Measurements from ENCODE around the gene ATP13A3. TPM values are rescaled to one million over a fixed set of nuclear protein-coding genes. Genes with fewer than 3 reads are reported as not detected.
A peak's percentile ranks its signal among the peaks of the same experiment; 100 is the strongest.

ATP13A3 gene
- polyA plus RNA-seq, 1 donor from 2014 or later = 4.2 TPM

GRCh38 chr3:194418671-194419070 is 68.1 kb downstream of the ATP13A3 start:
- Mint-ChIP-seq H3K4me1 (peaks cover 0 to 1% (median 0%) of the 10 kb centered on the region in 3 donors), H3K36me3 (peaks cover 13% of the 10 kb centered on the region), H3K27ac (no peak overlapping the region), H3K27me3 (no peaks in the 10 kb centered on the region), H3K4me3 (no peak overlapping the region), H3K9me3 (no peaks in the 10 kb centered on the region)

GRCh38 chr3:194407423-194407822 is 79.4 kb downstream of the ATP13A3 start:
- no peaks in the 10 kb centered on the region for H3K27me3 Mint-ChIP-seq
- peaks cover 0 to 4% (median 0%) of the 10 kb centered on the region in 3 donors for H3K4me1 Mint-ChIP-seq
- H3K4me3 Mint-ChIP-seq = no peak overlapping the region
- H3K27ac Mint-ChIP-seq = no peak overlapping the region
- no peaks in the 10 kb centered on the region for H3K9me3 Mint-ChIP-seq
- H3K36me3 Mint-ChIP-seq = peaks cover 4% of the 10 kb centered on the region

GRCh38 chr3:194405766-194406165 is 81.0 kb downstream of the ATP13A3 start:
- no peak overlapping the region for H3K27ac Mint-ChIP-seq
- H3K27me3 Mint-ChIP-seq = no peaks in the 10 kb centered on the region
- peaks cover 0 to 4% (median 0%) of the 10 kb centered on the region in 3 donors for H3K4me1 Mint-ChIP-seq
- H3K36me3 Mint-ChIP-seq = no peaks in the 10 kb centered on the region
- H3K4me3 Mint-ChIP-seq = no peak overlapping the region
- H3K9me3 Mint-ChIP-seq = no peaks in the 10 kb centered on the region

- no peaks in the 10 kb centered on the region for H3K36me3 Mint-ChIP-seq
- no peaks in the 10 kb centered on the region for H3K9me3 Mint-ChIP-seq
- H3K4me1 Mint-ChIP-seq = peaks cover 0 to 5% (median 4%) of the 10 kb centered on the region in 3 donors
- H3K4me3 Mint-ChIP-seq = no peak overlapping the region
- H3K27me3 Mint-ChIP-seq = peaks cover 5% of the 10 kb centered on the region
- no peak overlapping the region for H3K27ac Mint-ChIP-seq
Measured at GRCh38 chr3:194404365-194405140, 82.2 kb downstream of the ATP13A3 start.

GRCh38 chr3:194401868-194402329 is 84.9 kb downstream of the ATP13A3 start:
- Mint-ChIP-seq H3K9me3 (no peaks in the 10 kb centered on the region), H3K4me3 (no peak overlapping the region), H3K27ac (peak overlapping the region in 1 of 3 donors; percentile 36), H3K27me3 (peaks cover 26% of the 10 kb centered on the region), H3K4me1 (peaks cover 10 to 25% (median 17%) of the 10 kb centered on the region in 3 donors), H3K36me3 (no peaks in the 10 kb centered on the region)

GRCh38 chr3:194401346-194401745 is 85.5 kb downstream of the ATP13A3 start:
- H3K9me3 Mint-ChIP-seq = no peaks in the 10 kb centered on the region
- no peaks in the 10 kb centered on the region for H3K36me3 Mint-ChIP-seq
- no peak overlapping the region for H3K27ac Mint-ChIP-seq
- H3K4me3 Mint-ChIP-seq = no peak overlapping the region
- peaks cover 27% of the 10 kb centered on the region for H3K27me3 Mint-ChIP-seq
- H3K4me1 Mint-ChIP-seq = peaks cover 10 to 27% (median 17%) of the 10 kb centered on the region in 3 donors

GRCh38 chr3:194399874-194400411 is 86.9 kb downstream of the ATP13A3 start:
- Mint-ChIP-seq H3K4me3 (peak overlapping the region in 2 of 4 donors; percentile 12 to 34), H3K27ac (no peak overlapping the region), H3K4me1 (peaks cover 10 to 31% (median 20%) of the 10 kb centered on the region in 3 donors)

GRCh38 chr3:194399166-194399565 is 87.6 kb downstream of the ATP13A3 start, which contains the start of gene GP5:
TSS of gene GP5 (minus strand) at chr3:194399266. CDS start at chr3:194398282, 984 bp downstream.
- Mint-ChIP-seq H3K9me3 (no peaks in the 10 kb centered on the region), H3K36me3 (no peaks in the 10 kb centered on the region)

More at GRCh38 chr3:194399874-194400411, 86.9 kb downstream of the ATP13A3 start:
- H3K36me3 Mint-ChIP-seq = no peaks in the 10 kb centered on the region
- peaks cover 30% of the 10 kb centered on the region for H3K27me3 Mint-ChIP-seq
- H3K9me3 Mint-ChIP-seq = no peaks in the 10 kb centered on the region

GRCh38 chr3:194397757-194398312 is 89.0 kb downstream of the ATP13A3 start:
- Mint-ChIP-seq H3K4me1 (peaks cover 10 to 29% (median 20%) of the 10 kb centered on the region in 3 donors), H3K27me3 (peaks cover 30% of the 10 kb centered on the region), H3K36me3 (no peaks in the 10 kb centered on the region), H3K9me3 (no peaks in the 10 kb centered on the region), H3K27ac (peak overlapping the region in 1 of 3 donors; percentile 53), H3K4me3 (peak overlapping the region; percentile 83 to 91 (median 85))

More at GRCh38 chr3:194399166-194399565, 87.6 kb downstream of the ATP13A3 start, which contains the start of gene GP5:
- H3K27ac Mint-ChIP-seq = no peak within 1 kb of the TSS
- peaks cover 30% of the 10 kb centered on the region for H3K27me3 Mint-ChIP-seq
- H3K4me3 Mint-ChIP-seq = peak within 1 kb of the TSS; percentile 83 to 91 (median 85)
- H3K4me1 Mint-ChIP-seq = peaks cover 10 to 29% (median 20%) of the 10 kb centered on the region in 3 donors

GRCh38 chr3:194396859-194397756 is 89.7 kb downstream of the ATP13A3 start:
- H3K27ac Mint-ChIP-seq = peak overlapping the region in 1 of 3 donors; percentile 53
- peaks cover 10 to 29% (median 20%) of the 10 kb centered on the region in 3 donors for H3K4me1 Mint-ChIP-seq
- H3K4me3 Mint-ChIP-seq = peak overlapping the region; percentile 83 to 91 (median 85)
- H3K27me3 Mint-ChIP-seq = peaks cover 30% of the 10 kb centered on the region
- H3K36me3 Mint-ChIP-seq = no peaks in the 10 kb centered on the region
- no peaks in the 10 kb centered on the region for H3K9me3 Mint-ChIP-seq

- no peaks in the 10 kb centered on the region for H3K36me3 Mint-ChIP-seq
- H3K4me3 Mint-ChIP-seq = peak overlapping the region; percentile 60 to 90 (median 87)
- H3K27me3 Mint-ChIP-seq = peaks cover 30% of the 10 kb centered on the region
- H3K9me3 Mint-ChIP-seq = no peaks in the 10 kb centered on the region
- H3K27ac Mint-ChIP-seq = no peak overlapping the region
- H3K4me1 Mint-ChIP-seq = peaks cover 10 to 29% (median 20%) of the 10 kb centered on the region in 3 donors
Measured at GRCh38 chr3:194396539-194396858, 90.3 kb downstream of the ATP13A3 start.

- no peak overlapping the region for H3K27ac Mint-ChIP-seq
- no peaks in the 10 kb centered on the region for H3K36me3 Mint-ChIP-seq
- peaks cover under 1 to 3% (median 1%) of the 10 kb centered on the region in 3 donors for H3K9me3 Mint-ChIP-seq
- H3K4me1 Mint-ChIP-seq = peaks cover 10 to 29% (median 20%) of the 10 kb centered on the region in 3 donors
- H3K4me3 Mint-ChIP-seq = peak overlapping the region; percentile 60 to 90 (median 84)
- H3K27me3 Mint-ChIP-seq = peaks cover 30% of the 10 kb centered on the region
Measured at GRCh38 chr3:194395778-194396538, 90.8 kb downstream of the ATP13A3 start.

GRCh38 chr3:194395212-194395611 is 91.6 kb downstream of the ATP13A3 start:
- Mint-ChIP-seq H3K36me3 (peaks cover 2% of the 10 kb centered on the region), H3K4me3 (peak overlapping the region in 3 of 4 donors; percentile 8 to 80 (median 25)), H3K27me3 (peaks cover 30% of the 10 kb centered on the region), H3K27ac (no peak overlapping the region), H3K9me3 (peaks cover 4 to 9% (median 5%) of the 10 kb centered on the region in 3 donors), H3K4me1 (peaks cover 10 to 29% (median 19%) of the 10 kb centered on the region in 3 donors)

- H3K27ac Mint-ChIP-seq = no peak overlapping the region
- no peak overlapping the region for H3K4me3 Mint-ChIP-seq
- peaks cover 8% of the 10 kb centered on the region for H3K27me3 Mint-ChIP-seq
Measured at GRCh38 chr3:194392576-194392975, 94.2 kb downstream of the ATP13A3 start.

More at GRCh38 chr3:194392576-194392975, 94.2 kb downstream of the ATP13A3 start:
- peaks cover 4 to 9% (median 5%) of the 10 kb centered on the region in 3 donors for H3K9me3 Mint-ChIP-seq
- H3K36me3 Mint-ChIP-seq = peaks cover 2% of the 10 kb centered on the region
- H3K4me1 Mint-ChIP-seq = peaks cover 0 to 12% (median 9%) of the 10 kb centered on the region in 3 donors

Data from IgD-negative memory B cell (primary cell).